T-helper 1 cell treated with Interleukin-12 subunit alpha and Interleukin-12 subunit beta and Interleukin-4 antibody, amounts not matched to agents 30 ng/mL and 1 ng/mL, for 36 hours (primary cell): ENCODE measurements around the gene HOXA7. TPM values are rescaled to one million over a fixed set of nuclear protein-coding genes. Genes with fewer than 3 reads are reported as not detected.

ENCODE experiments used
- intact Hi-C: fragments of 100-400 bp; cut with micrococcal nuclease; formaldehyde crosslinking; loops from one replicate; pipeline ENCODE4 v1.15.1; 2024
- total RNA-seq: library from RNA; stranded (reverse); gene quantifications from 2 replicates; pipeline ENCODE4 v1.2.3, GENCODE V29; 2022

The HOXA7 gene
- total RNA-seq, 1 donor from 2014 or later, result not detected

DNA sequence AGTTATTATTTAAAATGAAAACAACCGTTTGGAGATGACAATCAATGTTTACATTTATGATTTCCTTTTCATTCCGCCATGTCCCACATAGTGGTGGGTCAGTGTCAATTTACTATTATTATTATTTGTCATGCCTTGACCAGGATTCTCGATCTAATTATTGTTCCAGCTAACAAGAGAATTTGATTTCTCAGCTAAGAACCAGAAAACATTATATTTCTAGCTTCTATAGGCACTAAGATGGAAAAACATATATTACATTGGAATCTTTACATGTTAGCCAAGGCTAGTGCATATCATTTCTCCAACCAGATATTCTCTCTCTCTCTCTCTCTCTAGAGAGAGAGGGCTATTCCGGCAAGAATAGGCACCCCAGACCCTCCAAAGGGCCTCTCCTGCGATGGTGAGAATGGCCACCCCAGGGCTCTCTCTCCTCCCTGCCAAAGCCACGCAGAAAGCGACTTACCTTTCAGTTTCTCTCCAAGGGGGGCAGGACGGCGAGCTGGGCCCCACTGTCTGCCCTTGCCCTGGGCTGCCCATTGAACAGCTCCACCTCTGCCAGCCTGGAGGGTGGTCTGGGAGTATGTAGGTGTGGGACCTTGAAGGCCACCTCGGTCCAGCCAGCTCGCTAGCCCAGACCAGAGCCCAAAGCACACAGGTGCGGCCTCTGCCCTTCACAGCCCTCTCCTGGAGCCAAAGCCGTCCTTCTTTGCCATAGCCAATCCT, 6.5 kb downstream of the HOXA7 start:
- intact Hi-C loops, result loop anchor here (2.0 kb wide), 3 partner anchors 15 to 1293 kb away; partner anchors contain the start of gene HOXA1

DNA sequence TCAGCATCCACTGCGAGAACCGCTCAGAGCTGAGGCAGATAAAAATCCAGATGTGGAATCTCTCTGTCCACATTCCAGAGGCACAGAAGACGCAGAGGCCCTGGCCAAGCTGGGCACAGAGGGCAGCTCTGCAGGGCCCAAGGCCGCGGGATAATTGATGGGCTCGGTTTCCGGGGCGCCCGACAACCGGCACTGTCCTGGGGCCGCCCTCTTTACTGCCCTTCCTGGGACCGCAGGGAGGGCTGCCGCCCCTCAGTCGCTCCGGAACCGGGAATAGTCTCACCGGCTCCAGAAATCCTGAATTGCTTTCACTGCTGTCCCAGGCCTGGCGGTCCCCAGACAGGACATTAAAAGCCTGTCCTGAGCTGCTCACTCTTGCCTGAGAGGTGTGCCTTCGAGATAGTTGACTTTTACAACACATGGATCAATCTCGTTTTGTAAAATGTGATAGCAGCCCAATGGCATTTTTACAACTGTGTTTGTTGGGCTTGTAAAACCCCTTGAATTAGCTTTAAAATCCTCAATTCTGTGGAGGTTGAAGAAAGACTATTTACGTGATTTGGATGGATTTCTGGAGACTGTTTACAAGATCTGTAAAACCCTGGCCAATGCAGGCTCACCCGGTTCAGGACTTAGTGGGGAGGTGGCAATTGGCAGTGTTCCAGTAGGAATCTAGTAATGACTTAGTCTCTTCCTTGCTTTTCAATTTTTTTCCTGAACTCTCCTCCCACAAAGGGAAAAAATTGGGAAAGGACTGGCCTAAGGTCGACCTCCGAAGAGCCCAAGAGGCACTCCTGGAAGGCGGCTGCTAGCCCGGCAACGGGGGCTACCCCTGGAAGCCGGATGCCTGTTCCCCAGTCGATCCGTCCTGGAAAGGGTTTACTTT, 7.5 kb downstream of the HOXA7 start:
- intact Hi-C loops, result no loop called here

DNA sequence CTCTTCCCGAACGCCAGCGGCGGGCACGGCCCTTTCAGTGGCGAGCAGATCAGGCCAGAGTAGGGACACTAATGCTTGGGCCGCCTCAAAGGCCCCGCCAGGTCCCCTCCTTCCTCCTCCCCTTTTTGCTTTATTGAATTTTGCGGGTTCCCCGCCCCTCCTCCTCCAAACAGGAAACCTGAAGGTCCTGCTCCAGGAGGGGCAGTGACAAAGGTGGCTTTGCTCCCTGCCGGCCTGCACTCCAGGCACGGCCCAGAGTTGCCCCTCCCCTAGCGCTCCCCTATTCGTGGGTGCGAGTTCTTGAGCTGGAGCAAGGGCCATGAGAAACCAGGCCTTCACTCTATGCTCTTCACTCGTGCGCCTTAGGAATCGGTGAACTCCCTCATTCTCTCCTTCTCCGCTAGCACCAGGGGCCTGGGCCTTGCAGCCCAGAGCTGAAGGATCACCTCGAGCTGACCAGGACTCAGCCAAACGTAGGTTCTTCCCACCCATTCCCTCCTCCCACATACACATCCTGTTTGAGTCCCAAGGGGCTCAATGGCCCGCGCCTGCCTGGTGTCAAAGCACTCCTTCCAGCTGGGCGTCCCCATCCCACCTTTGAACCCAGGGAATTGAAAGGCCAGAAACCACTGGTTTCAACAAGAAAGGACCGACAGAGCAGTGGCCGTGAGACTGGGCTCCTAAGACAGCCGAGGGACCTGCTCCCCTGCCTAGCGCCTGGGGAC, 8.3 kb downstream of the HOXA7 start:
- intact Hi-C loops, result no loop called here

DNA sequence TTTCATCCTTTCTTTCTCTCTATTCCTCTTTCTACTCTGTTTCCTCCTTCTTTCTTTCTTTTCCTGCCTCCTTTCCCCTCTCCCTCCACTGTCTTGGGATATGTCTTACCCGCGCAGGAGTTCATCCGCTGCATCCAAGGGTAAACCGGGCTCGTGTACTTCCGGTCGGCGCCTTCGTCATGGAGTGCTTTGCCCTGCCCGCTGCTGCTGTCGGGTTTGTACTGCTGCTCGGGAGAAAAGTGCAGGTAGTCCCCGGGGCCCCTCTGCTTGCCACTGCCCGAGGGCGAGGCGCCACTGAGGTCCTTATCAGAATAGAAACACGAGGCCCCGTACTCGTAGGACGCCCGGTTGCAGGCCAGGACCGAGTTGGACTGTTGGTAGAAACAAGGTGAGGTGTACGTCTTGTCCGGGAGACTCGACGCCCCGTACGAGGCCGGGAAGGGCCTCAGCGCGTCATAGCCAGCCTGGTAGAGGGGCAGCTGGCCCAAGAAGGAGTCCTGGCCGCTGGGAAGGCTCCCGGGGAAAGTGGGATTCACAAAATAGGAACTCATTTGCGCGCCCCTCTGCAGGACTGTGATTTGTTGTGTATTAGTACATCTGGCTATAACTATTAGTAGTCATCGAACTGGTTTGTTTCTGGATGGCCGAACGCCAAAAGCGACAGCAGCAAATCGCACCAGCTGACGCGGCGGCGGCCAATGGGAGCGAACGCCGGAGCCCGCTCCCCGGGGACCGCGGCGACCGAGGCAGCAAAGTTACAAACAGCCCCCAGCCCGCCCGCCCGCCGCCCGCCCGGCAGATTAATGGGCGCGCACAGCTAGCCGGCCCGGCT, 9.1 kb downstream of the HOXA7 start, which contains the start of gene HOXA6:
Gene HOXA6 (minus strand): TSS at position 576 of the 832 bp plus-strand sequence. CDS start 25 bp downstream, at position 551.
- intact Hi-C loops, result no loop called here

- intact Hi-C loops, result no loop called here
Observed at GRCh38 chr7:27146491-27147198, 9.8 kb downstream of the HOXA7 start.

GRCh38 chr7:27145914-27146412, 10.5 kb downstream of the HOXA7 start:
- intact Hi-C loops, result no loop called here

- intact Hi-C loops, result no loop called here
Observed at GRCh38 chr7:27145165-27145913, 11.1 kb downstream of the HOXA7 start.

DNA sequence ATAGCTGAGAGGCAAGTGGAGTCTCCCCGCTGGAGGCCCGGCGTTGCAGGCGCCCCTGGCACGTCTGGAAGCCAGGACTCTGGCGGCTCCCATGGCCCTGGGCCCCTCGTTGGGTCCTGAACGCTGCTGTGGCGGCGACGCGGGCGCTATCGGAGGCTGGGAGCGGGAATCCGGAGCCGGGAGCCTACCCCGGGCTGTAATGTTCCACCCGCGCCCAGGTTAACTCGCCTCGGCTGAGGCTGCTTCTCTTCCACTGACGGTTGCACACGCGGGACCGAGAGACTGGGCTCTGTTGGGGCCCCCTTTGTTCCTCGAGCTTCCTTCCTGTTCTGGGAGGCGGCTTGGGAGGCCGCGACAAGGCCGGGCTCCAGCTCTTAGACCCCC, 11.7 kb downstream of the HOXA7 start:
- intact Hi-C loops, result no loop called here

DNA sequence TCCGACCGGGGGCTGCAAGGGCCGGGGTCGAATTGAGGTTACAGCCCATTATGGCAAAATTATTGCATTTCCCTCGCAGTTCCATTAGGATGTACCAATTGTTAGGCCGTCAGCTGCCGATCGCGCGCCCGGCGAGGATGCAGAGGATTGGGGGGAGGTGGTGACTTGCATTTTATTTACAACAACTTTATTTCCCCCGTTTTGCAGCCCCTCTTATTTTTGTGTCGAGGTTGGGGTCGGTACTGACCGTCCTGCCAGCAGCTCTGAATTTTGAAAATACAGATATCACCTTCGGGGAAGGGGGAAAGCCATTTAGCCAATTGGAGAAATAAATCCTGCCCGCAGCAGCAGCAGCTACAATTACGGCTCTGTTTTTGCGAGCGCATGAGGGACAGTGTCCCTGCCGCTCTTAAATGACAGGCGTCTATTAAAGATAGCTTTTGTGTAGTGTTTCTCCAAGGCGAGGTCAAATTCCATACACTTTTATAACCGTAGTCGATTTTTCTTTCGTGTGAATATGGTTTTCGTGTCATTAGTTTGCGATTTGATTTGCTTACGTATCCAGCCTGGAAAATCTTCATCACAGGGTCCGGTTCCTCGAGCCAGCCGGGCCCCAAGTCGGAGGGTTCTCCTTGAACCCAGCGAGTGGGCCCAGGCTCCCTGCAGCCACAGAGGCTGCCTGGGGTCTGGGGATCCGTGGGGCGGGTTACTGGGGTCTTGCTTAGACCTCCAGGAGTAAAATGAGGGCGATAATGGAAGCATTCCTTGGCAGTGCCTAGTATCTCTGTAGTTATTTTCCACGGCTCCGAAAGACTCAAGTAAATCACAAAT, 12.3 kb downstream of the HOXA7 start:
- intact Hi-C loops, result no loop called here

- intact Hi-C loops, result no loop called here
Observed at GRCh38 chr7:27143023-27143949, 13.2 kb downstream of the HOXA7 start, which contains the start of gene HOXA5. Gene HOXA5, minus strand, starts transcription at chr7:27143681. Its CDS starts 74 bp downstream, at chr7:27143607.

DNA sequence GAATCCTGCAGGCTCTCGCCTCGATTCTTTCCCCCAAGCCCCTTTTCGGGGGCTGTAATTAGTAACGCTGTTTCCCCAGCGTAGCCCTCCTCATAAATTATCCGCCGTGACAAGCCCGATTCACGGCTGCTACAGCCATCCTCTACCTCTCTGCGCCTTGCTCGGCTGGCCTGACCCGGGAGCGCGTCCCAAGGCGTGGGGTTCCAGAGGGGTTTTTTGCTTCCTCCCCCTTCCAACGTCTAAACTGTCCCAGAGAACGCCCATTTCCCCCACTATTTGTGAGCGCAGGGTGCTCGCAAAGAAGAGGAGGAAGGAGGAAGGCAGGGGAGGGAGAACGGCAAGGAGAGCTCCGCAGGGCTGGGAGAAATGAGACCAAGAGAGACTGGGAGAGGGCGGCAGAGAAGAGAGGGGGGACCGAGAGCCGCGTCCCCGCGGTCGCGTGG, 13.9 kb downstream of the HOXA7 start:
- intact Hi-C loops, result no loop called here

- intact Hi-C loops, result no loop called here
Observed at GRCh38 chr7:27141923-27142579, 14.4 kb downstream of the HOXA7 start.

- intact Hi-C loops, result no loop called here
Observed at GRCh38 chr7:27141137-27141922, 15.1 kb downstream of the HOXA7 start.

GRCh38 chr7:27140126-27140857, 16.2 kb downstream of the HOXA7 start:
- intact Hi-C loops, result no loop called here
